WERI-Rb-1 (cell line): ENCODE results near the gene CTIF.

ENCODE experiments used
- DNase-seq: peaks from one replicate; pipeline ENCODE4 v3.0.0-alpha.2; 2020
- H3K27ac ChIP-seq: fragments of 250-450 bp; sonication (Bioruptor Pico); 2 replicates; pipeline ENCODE4 v1.5.1; 2020; ENCODE audit warnings: mild to moderate bottlenecking, moderate library complexity
- H3K27me3 ChIP-seq: fragments of 250-450 bp; sonication (Bioruptor Pico); 2 replicates; pipeline ENCODE4 v1.5.1; 2021; ENCODE audit warnings: mild to moderate bottlenecking, low read depth, moderate library complexity; ENCODE audit not compliant: insufficient read depth, severe bottlenecking
- H3K36me3 ChIP-seq: fragments of 250-450 bp; sonication (Bioruptor Pico); 2 replicates; pipeline ENCODE4 v1.5.1; 2020; ENCODE audit warnings: mild to moderate bottlenecking, moderate library complexity
- H3K4me3 ChIP-seq: 2 replicates; pipeline ENCODE4 v1.5.1; 2011; ENCODE audit warnings: low read depth, mild to moderate bottlenecking, control low read depth, low read length
- H3K9me3 ChIP-seq: fragments of 250-450 bp; sonication (Bioruptor Pico); 2 replicates; pipeline ENCODE4 v1.5.1; 2021; ENCODE audit warnings: mild to moderate bottlenecking, moderate library complexity; ENCODE audit not compliant: severe bottlenecking
- CTCF ChIP-seq: IDR thresholded peaks from 2 replicates; pipeline ENCODE4 v1.5.1; 2011; ENCODE audit warnings: low read depth, mild to moderate bottlenecking, control low read depth, inconsistent platforms, low read length

Gene CTIF

GRCh38 chr18:48725562-48725961, 186.7 kb downstream of the CTIF start:
- no peaks in the 10 kb centered on the region; the same call in none of the 2 replicates for H3K36me3 ChIP-seq
- no peak overlapping the region; the same call in 1 of the 2 replicates for H3K27ac ChIP-seq
- peaks cover 5% of the 10 kb centered on the region for H3K9me3 ChIP-seq
- no peaks in the 10 kb centered on the region for H3K27me3 ChIP-seq
- no peak overlapping the region for H3K4me3 ChIP-seq
- TF ChIP-seq CTCF: no peak
- no peak for DNase-seq

GRCh38 chr18:48727681-48728080, 188.8 kb downstream of the CTIF start:
- Histone ChIP-seq H3K36me3 (no peaks in the 10 kb centered on the region; the same call in none of the 2 replicates), H3K27ac (no peak overlapping the region), H3K27me3 (no peaks in the 10 kb centered on the region), H3K9me3 (peaks cover 5% of the 10 kb centered on the region), H3K4me3 (no peak overlapping the region)
- DNase-seq: no peak
- no peak for TF ChIP-seq CTCF

- H3K4me3 ChIP-seq: no peak overlapping the region
- TF ChIP-seq CTCF: no peak
- H3K27ac ChIP-seq: no peak overlapping the region
- no peak for DNase-seq
- peaks cover 5% of the 10 kb centered on the region for H3K9me3 ChIP-seq
- H3K36me3 ChIP-seq: no peaks in the 10 kb centered on the region; the same call in none of the 2 replicates
- no peaks in the 10 kb centered on the region for H3K27me3 ChIP-seq
Observed at GRCh38 chr18:48728204-48728833, 189.5 kb downstream of the CTIF start.

GRCh38 chr18:48729404-48729803, 190.6 kb downstream of the CTIF start:
- DNase-seq: no peak
- Histone ChIP-seq H3K27ac (no peak overlapping the region), H3K4me3 (no peak overlapping the region), H3K27me3 (no peaks in the 10 kb centered on the region), H3K9me3 (peaks cover 5% of the 10 kb centered on the region), H3K36me3 (no peaks in the 10 kb centered on the region; the same call in none of the 2 replicates)
- TF ChIP-seq CTCF: no peak

- Histone ChIP-seq H3K27ac (no peak overlapping the region), H3K4me3 (no peak overlapping the region), H3K36me3 (no peaks in the 10 kb centered on the region; the same call in none of the 2 replicates), H3K27me3 (no peaks in the 10 kb centered on the region), H3K9me3 (peaks cover 5% of the 10 kb centered on the region)
- no peak for DNase-seq
- TF ChIP-seq CTCF: no peak
Observed at GRCh38 chr18:48730010-48730409, 191.2 kb downstream of the CTIF start.
